Thyroid gland (tissue), 4 donors: ENCODE results near the gene EVA1A.

ENCODE experiments used
- CTCF ChIP-seq, 6 experiments: fragments of 200-600 bp in 3 of 6; fragments of 450-650 bp in 3 of 6; sonication (generic) in 3 of 6; IDR thresholded peaks; one replicate each; pipeline ENCODE4 v1.5.1; 2016 to 2019; ENCODE audit warnings: antibody characterized with exemption in 6 of 6, mild to moderate bottlenecking in 2 of 6, inconsistent platforms in 1 of 6, moderate library complexity in 1 of 6
- POLR2A ChIP-seq, 2 donors: fragments of 450-650 bp; IDR thresholded peaks; one replicate each; pipeline ENCODE4 v1.6.1; 2017; ENCODE audit warnings: antibody characterized with exemption in 2 of 2, mild to moderate bottlenecking in 2 of 2, moderate library complexity in 1 of 2

DNA sequence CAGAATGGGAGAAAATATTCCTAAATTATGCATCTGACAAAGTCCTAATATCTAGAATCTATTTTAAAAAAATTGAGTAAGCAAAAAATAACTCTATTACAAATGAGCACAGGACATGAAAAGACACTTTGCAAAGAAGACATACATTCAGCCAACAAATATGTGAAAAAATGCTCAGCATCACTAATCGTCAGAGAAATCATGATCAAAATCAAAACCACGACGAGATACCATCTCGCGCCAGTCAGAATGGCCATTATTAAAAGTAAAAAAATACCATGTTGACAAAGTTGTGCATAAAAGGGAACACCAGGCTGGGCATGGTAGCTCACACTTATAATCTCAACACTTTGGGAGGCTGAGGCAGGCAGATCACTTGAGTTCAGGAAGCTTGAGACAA is 63.5 kb downstream of the EVA1A start:
- TF ChIP-seq CTCF (IDR thresholded peaks at IDR 0.05): no peak
- no peak for TF ChIP-seq POLR2A (IDR thresholded peaks at IDR 0.05)
